NT2/D1 (cell line): ENCODE data around the gene PLA2G4A.

Experiments used
- SUZ12 ChIP-seq: IDR thresholded peaks from 2 replicates; pipeline ENCODE4 v1.6.1; 2011; ENCODE audit not compliant: insufficient read length, insufficient read depth; ENCODE audit errors: extremely low read depth
- ZNF274 ChIP-seq: IDR thresholded peaks from 2 replicates; pipeline ENCODE4 v1.6.1; 2011; ENCODE audit warnings: mild to moderate bottlenecking, low read depth, low read length

DNA sequence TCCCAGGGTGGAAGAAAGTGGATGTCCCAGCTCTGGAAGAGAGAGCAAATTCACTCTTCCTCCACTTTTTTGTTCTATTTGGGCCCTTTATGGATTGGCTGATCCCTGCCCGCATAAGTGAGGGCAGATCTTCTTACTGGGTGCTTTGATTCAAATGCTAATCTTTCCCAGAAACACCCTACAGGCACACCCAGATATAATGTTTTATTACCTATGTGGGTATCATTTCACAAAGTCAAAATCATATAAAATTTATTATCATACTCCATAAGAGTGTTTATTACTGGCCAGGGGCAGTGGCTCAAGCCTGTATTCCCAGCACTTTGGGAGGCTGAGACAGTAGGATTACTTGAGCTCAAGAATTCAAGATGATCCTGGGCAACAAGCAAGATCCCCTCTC is 16.9 kb upstream of the PLA2G4A start:
- no peak for TF ChIP-seq SUZ12
- TF ChIP-seq ZNF274 = no peak
